ENCODE measurements around the gene SAMD13. TPM values are rescaled to one million over a fixed set of nuclear protein-coding genes. Genes with fewer than 3 reads are reported as not detected.

Gene SAMD13
- total RNA-seq, 2 experiments from 2014 or later: 0.84 to 1.1 TPM

DNA sequence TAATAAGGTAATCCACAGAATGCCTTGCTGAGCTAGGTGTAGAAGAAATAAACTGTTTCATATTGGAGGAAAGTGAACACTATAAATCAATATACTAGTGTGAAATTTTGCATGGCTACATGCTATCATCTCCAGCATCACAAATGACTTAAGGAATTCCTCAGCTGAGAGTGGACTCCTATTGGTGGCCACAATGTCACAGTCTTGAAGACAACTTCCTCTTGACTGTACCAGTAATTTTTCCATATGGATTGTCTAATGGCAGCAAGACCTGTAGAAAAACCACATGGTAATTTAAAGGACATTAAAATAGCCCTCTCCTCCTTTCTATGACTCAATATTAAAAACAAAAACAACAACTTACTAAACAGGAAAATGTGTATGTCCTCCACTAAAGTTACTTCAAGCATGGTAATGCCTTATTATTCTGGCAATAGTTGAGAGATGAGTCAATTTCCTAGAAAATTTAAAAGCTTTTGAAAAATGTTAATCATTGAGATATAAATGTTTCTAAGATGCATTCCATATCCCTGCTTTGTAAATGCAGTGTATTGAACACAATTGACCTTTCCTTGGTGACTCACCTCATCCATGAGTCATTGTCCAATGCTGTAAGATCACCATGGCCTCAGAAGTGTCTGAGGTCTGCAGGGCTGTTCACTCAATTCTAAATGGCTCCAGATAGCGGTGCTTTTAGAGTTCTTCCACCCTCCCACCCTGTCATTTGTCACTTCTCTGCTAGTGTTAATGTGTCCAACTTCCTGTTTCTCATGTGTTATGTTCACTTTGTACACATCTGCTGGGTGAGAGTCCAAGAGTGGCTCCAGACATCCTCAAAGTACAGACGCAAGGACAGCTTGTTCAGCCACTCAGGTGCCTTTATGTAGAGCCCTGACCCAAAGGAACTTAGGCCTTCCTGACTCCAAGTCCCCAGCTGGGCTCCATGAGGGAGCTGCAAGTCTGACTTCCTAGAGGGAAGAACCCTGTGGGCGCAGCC, 64.0 kb downstream of the SAMD13 start:
- Mint-ChIP-seq H3K27me3 (no peaks in the 10 kb centered on the region), H3K27ac (peak overlapping the region; percentile 84), H3K4me3 (no peak overlapping the region), H3K9me3 (no peaks in the 10 kb centered on the region), H3K36me3 (peaks cover 1% of the 10 kb centered on the region), H3K4me1 (peaks cover 18% of the 10 kb centered on the region)
- DNase-seq: peak; percentile 48

- no peak overlapping the region for H3K4me3 Mint-ChIP-seq
- no peaks in the 10 kb centered on the region for H3K27me3 Mint-ChIP-seq
- H3K4me1 Mint-ChIP-seq: peaks cover 18% of the 10 kb centered on the region
- no peaks in the 10 kb centered on the region for H3K9me3 Mint-ChIP-seq
- no peak for DNase-seq
- no peak overlapping the region for H3K27ac Mint-ChIP-seq
- peaks cover 1% of the 10 kb centered on the region for H3K36me3 Mint-ChIP-seq
Measured at GRCh38 chr1:84366786-84367185, 65.3 kb downstream of the SAMD13 start.

GRCh38 chr1:84367219-84367618, 65.7 kb downstream of the SAMD13 start:
- Mint-ChIP-seq H3K4me1 (peaks cover 18% of the 10 kb centered on the region), H3K9me3 (no peaks in the 10 kb centered on the region), H3K4me3 (no peak overlapping the region), H3K27me3 (no peaks in the 10 kb centered on the region), H3K27ac (no peak overlapping the region), H3K36me3 (peaks cover 1% of the 10 kb centered on the region)
- DNase-seq: no peak

DNA sequence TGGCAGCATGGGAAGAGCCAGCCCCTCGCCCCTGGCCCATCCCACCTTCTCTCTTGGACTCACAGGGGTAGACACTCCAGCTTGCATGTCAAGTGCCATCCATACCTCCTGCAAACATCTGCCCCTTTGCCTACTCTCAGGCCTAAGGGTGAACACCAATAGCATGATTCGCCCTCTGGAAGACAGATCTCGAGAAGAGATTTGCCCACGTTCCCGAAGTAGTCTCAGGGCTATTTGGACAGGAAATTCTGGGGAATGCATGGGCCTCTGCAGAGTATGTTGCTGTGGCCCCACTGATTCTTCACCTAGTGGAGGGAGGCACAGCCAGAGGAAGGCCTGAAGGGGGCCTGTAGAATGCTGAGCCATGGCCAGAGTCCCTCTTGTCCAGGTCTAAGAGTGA, 66.9 kb downstream of the SAMD13 start:
- H3K27ac Mint-ChIP-seq: no peak overlapping the region
- no peak overlapping the region for H3K4me3 Mint-ChIP-seq
- H3K27me3 Mint-ChIP-seq: no peaks in the 10 kb centered on the region
- H3K36me3 Mint-ChIP-seq: peaks cover 1% of the 10 kb centered on the region
- H3K9me3 Mint-ChIP-seq: no peaks in the 10 kb centered on the region
- no peak for DNase-seq
- H3K4me1 Mint-ChIP-seq: peaks cover 10% of the 10 kb centered on the region

DNA sequence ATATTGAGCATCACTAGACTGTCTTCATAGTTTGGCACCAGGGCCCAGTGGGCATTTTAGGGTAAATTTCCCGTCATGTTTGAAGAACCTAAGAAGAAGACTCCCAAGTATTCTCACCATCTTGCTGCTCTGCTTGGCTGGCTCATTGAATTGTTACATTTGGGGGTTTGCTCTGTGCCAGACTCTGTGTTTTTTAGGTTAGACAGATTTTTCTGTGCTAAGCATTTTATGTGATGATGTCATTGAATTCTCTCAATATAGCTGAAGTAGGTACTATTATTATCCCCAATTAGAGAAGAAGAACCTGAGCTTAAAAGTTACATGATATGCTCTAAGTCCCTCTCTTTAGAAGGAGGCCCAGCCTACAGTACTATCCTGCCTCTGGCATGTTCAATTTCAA, 68.8 kb downstream of the SAMD13 start:
- DNase-seq: no peak
- no peaks in the 10 kb centered on the region for H3K27me3 Mint-ChIP-seq
- H3K9me3 Mint-ChIP-seq: no peaks in the 10 kb centered on the region
- H3K4me3 Mint-ChIP-seq: no peak overlapping the region
- H3K4me1 Mint-ChIP-seq: peaks cover 8% of the 10 kb centered on the region
- no peak overlapping the region for H3K27ac Mint-ChIP-seq
- H3K36me3 Mint-ChIP-seq: no peaks in the 10 kb centered on the region

DNA sequence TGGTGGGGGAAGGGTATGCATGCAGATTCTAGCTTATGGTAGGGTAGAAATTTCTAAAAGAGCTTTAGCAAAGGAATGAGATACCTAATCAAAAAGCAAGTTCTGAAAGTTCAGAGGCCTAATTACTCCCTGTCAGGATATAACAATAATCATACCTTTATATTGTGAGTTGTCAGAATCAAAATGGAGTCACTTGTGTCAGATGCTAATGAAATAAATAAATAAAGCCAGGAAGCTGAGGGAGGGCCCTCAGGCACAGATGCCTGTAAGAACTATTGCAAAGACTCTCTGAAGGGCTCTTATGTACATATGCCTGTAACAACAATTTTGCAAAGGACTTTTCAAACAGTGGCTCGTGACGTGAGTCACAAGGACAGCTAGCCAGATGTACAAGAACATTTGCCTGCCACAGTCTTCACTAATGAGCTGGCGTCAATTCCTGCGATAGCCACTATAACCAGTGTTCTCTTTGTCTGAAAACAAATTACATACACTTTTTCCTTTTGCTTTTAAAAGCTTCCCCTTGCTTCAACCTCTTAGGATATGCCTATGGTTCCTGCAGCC, 69.4 kb downstream of the SAMD13 start:
- Mint-ChIP-seq H3K4me1 (peaks cover 1% of the 10 kb centered on the region), H3K27me3 (no peaks in the 10 kb centered on the region), H3K4me3 (no peak overlapping the region), H3K9me3 (no peaks in the 10 kb centered on the region), H3K36me3 (no peaks in the 10 kb centered on the region), H3K27ac (no peak overlapping the region)
- DNase-seq: no peak

GRCh38 chr1:84373436-84374141, 72.1 kb downstream of the SAMD13 start:
- Mint-ChIP-seq H3K27me3 (no peaks in the 10 kb centered on the region), H3K27ac (no peak overlapping the region), H3K4me3 (no peak overlapping the region), H3K4me1 (no peaks in the 10 kb centered on the region), H3K36me3 (no peaks in the 10 kb centered on the region), H3K9me3 (no peaks in the 10 kb centered on the region)
- no peak for DNase-seq

GRCh38 chr1:84374991-84375696, 73.6 kb downstream of the SAMD13 start:
- no peaks in the 10 kb centered on the region for H3K36me3 Mint-ChIP-seq
- no peaks in the 10 kb centered on the region for H3K27me3 Mint-ChIP-seq
- H3K4me3 Mint-ChIP-seq: no peak overlapping the region
- no peak for DNase-seq
- no peaks in the 10 kb centered on the region for H3K9me3 Mint-ChIP-seq
- H3K27ac Mint-ChIP-seq: no peak overlapping the region
- no peaks in the 10 kb centered on the region for H3K4me1 Mint-ChIP-seq

DNA sequence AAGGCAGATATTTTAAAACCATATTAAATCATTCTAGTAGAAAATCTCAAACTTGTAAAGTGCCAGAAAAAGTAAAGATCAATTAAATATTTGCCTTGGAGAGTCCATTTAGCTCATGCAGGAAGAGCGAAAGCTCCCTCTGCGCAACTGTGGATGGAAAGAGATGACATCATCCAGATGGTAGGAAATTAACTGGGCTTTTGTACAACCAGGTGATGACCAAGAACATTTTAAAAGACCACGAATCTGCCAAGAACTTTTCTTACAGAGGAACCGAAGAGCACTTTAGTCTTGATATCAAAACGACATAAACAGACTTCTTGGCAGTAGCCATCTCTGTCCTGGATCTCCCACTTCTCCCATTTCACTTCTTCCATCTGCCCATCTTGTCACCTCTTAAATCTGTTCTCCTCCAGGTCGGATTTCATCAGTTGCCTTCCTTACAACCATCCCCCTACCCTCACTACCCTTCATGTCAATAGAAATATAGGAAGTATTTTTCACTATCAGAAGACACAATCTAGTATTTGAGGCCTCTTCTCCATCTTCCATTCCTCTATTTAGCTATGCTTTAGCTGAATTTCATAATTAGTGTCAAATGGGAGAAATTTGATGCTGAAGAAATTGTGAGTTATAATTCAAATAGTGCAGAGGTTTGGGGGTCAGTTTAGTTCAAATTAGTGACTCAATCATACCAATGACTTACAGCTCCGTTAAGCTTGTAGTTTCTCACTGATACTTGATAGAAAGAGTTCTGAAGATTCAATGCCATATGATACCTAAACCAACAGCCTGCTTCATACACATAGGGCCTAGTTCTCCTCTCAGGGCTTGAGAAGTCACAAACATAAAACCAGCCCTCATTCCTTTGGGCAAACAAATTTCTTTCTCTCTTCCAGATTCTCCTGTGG, 74.7 kb downstream of the SAMD13 start:
- Mint-ChIP-seq H3K27me3 (no peaks in the 10 kb centered on the region), H3K27ac (no peak overlapping the region), H3K36me3 (no peaks in the 10 kb centered on the region), H3K9me3 (no peaks in the 10 kb centered on the region), H3K4me3 (no peak overlapping the region), H3K4me1 (no peaks in the 10 kb centered on the region)
- no peak for DNase-seq

- no peaks in the 10 kb centered on the region for H3K9me3 Mint-ChIP-seq
- H3K4me3 Mint-ChIP-seq: no peak overlapping the region
- H3K36me3 Mint-ChIP-seq: no peaks in the 10 kb centered on the region
- H3K4me1 Mint-ChIP-seq: peaks cover 5% of the 10 kb centered on the region
- DNase-seq: no peak
- no peak overlapping the region for H3K27ac Mint-ChIP-seq
- H3K27me3 Mint-ChIP-seq: no peaks in the 10 kb centered on the region
Measured at GRCh38 chr1:84377480-84378095, 76.1 kb downstream of the SAMD13 start.

DNA sequence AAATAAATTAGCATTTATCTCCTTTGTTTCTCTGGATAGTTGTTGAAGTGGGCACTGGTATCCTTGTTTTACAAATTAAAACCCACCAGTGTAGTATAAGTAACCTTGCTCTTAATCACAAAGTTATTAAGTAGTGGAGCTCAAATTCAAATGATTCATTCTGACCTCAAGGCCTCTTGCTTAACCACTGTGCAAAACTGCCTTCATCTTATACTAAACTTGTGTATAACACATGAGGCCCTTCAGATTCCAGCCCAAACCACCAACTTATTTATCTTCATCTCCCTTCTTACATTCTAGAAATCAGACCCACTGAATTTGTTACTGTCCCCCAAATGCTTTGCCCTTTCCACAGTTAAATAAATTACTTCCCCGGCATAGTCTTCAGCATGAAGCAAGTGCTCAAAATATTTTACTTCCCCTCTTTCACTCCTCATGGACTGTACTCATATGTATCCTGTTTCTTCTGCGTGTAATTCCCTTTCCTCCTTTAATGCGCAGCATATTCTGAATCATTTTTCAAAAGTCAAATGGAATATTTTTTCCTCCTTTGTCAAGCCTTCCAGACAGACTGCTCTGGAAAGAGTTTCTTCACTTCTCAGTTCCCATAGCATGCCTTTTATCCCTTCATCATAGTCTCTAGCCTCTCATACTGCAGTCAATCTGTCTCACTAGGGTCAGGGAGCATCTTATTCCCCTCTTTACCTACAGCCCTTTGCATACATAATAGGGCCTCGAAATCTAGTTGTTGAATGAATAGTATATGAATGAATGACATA, 77.8 kb downstream of the SAMD13 start:
- Mint-ChIP-seq H3K4me3 (no peak overlapping the region), H3K9me3 (no peaks in the 10 kb centered on the region), H3K36me3 (no peaks in the 10 kb centered on the region), H3K4me1 (peaks cover 5% of the 10 kb centered on the region), H3K27me3 (no peaks in the 10 kb centered on the region), H3K27ac (no peak overlapping the region)
- no peak for DNase-seq

DNA sequence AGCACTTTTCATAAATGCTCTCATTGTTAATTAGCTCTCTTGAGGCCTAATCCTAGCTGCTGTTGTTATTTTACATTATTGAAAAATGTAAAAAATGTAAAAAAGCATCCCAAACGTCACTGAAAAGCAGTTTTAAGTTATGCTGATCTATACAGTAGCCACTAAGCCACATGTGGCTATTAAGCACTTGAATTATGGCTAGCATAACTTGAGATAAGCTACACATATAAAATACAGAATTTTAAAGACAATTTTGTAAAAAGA, 78.3 kb downstream of the SAMD13 start:
- no peaks in the 10 kb centered on the region for H3K27me3 Mint-ChIP-seq

DNA sequence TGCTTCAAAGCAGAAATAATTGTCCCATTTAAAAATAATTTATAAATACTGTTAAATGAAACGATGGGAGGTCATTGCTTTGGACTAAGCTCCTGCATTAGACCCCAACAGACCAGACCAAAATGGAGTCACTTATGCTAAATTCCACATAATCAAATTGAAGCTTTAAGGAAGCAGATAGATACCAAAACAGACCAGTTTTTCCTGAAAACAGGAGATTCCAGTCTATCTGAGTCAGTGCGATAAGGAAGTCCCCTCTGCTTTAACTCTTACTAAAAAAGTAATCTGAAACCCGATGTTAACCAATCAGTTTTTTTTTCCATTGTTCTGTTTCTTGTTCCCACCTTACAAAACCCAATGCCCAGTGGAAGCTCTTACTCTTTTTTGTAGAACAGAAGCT, 80.6 kb downstream of the SAMD13 start:
- H3K36me3 Mint-ChIP-seq: no peaks in the 10 kb centered on the region
- H3K4me1 Mint-ChIP-seq: peaks cover 5% of the 10 kb centered on the region

More for the DNA sequence above, 78.3 kb downstream of the SAMD13 start:
- no peaks in the 10 kb centered on the region for H3K36me3 Mint-ChIP-seq
- no peak overlapping the region for H3K27ac Mint-ChIP-seq
- H3K9me3 Mint-ChIP-seq: no peaks in the 10 kb centered on the region
- H3K4me1 Mint-ChIP-seq: peaks cover 5% of the 10 kb centered on the region
- H3K4me3 Mint-ChIP-seq: no peak overlapping the region
- DNase-seq: no peak

More for the DNA sequence above, 80.6 kb downstream of the SAMD13 start:
- no peak for DNase-seq
- Mint-ChIP-seq H3K9me3 (no peaks in the 10 kb centered on the region), H3K4me3 (no peak overlapping the region), H3K27ac (no peak overlapping the region), H3K27me3 (no peaks in the 10 kb centered on the region)
